GM18519 (cell line): Measurements from ENCODE around the gene FGF6.
"Not testable (repeated sequence)": the region's sequence is repeated elsewhere in the genome, so short reads cannot be mapped to it uniquely, and the experiment has no call there.

Source experiments
- ATAC-seq: cut with Tn5 transposase; IDR thresholded peaks from one replicate; pipeline ENCODE4 v1.9.1; 2021; ENCODE audit warnings: mild to moderate bottlenecking, moderate library complexity; ENCODE audit not compliant: unreplicated experiment, low FRiP score

The FGF6 gene, protein sequence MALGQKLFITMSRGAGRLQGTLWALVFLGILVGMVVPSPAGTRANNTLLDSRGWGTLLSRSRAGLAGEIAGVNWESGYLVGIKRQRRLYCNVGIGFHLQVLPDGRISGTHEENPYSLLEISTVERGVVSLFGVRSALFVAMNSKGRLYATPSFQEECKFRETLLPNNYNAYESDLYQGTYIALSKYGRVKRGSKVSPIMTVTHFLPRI

GRCh38 chr12:4445156-4446101 is at the start of gene FGF6:
Gene FGF6 (minus strand): TSS chr12:4445815. CDS start chr12:4445570, 245 bp downstream.
- no peak for ATAC-seq

- no peak for ATAC-seq
These were observed 45.4 kb upstream of the FGF6 start for GRCh38 chr12:4490973-4491372.

DNA sequence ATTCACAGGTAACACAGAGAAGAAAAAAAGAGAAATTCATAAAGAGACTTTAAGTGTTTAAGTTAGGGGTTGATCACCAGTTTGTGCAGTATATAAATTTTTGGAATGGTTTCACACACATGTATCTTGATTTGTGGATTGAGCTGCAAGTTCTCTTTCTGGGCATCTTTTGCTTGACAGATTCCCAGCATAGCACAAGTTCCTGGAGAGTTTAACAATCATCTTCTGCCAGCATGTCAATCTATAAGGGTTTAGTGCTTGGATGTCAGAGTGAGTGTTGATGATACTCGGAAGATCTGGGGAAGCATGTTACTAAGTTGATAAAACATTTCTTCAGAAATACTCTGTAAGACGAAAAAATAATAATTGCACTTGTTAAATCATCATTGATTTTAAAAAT is 43.9 kb upstream of the FGF6 start:
- no peak for ATAC-seq

DNA sequence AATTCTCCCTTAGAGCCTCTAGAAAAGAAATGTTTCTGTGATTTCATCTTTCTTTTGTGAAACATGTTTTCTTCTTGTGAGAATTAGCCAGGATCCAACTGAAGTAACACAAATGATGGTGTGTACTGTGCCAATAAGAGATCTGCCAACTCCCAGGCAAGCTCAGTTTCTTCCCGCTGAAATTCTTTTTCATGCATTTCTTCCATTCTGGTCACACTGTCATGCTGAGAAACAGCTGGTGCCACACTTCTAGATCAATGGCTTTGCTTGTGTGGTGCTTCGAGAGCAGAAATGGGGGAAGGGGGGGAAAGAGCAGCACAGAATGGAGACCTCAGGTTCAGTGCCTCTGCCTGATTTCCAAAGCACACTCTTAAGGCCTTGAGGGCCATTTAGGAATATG is 41.4 kb upstream of the FGF6 start:
- no peak for ATAC-seq

- ATAC-seq: no peak
These were observed 40.6 kb upstream of the FGF6 start for GRCh38 chr12:4486049-4486699.

GRCh38 chr12:4483885-4484823 is 38.5 kb upstream of the FGF6 start:
- no peak for ATAC-seq

- ATAC-seq: no peak
These were observed 37.3 kb upstream of the FGF6 start for GRCh38 chr12:4482936-4483335.

DNA sequence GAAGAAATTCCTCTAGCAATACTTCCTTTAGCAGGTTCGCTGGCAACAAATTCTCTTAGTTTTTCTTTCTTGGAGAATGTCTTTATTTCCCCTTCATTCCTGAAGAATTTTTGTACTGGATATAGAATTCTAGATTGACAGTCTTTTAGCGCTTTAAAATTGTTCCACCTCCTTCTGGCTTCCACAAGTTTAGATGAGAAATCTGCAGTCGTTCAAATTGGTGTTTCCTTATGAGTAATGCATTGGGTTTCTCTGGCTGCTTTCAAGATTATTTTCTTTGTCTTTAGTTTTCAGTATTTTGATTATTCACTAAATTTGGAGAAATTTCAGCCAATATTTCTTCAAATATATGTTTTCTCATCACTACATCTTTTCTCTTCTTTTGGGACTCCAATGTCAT is 33.3 kb upstream of the FGF6 start:
- ATAC-seq: no peak

GRCh38 chr12:4477129-4477528 is 31.5 kb upstream of the FGF6 start:
- ATAC-seq: no peak

- ATAC-seq: no peak
These were observed 26.4 kb upstream of the FGF6 start for GRCh38 chr12:4472046-4472445.

DNA sequence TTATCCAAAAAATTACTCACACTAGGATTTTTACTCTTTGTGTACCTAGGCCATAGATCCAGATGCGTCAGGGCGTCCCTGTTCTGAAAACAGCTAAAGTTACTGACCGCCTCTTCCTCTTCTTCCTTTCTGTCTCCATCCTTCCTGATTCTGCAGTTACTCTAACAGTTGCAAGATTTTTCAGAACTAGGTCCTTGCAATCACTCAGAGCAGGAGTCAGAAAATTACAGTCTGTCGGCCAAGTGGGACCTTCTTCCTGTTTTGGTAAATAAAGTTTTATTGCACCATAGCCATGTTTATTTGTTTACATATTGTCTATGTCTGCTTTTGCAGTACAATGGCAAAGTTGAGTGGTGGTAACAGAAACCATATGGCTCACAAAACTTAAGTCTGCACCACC is 25.6 kb upstream of the FGF6 start:
- ATAC-seq: no peak

GRCh38 chr12:4468994-4469393 is 23.4 kb upstream of the FGF6 start:
- no peak for ATAC-seq

- ATAC-seq: no peak
These were observed 15.1 kb upstream of the FGF6 start for GRCh38 chr12:4460761-4461160.

GRCh38 chr12:4455849-4456248 is 10.2 kb upstream of the FGF6 start:
- not testable (repeated sequence) for ATAC-seq

GRCh38 chr12:4454315-4454860 is 8.8 kb upstream of the FGF6 start:
- no peak for ATAC-seq

- ATAC-seq: no peak
These were observed 6.1 kb upstream of the FGF6 start for GRCh38 chr12:4451694-4452093.

DNA sequence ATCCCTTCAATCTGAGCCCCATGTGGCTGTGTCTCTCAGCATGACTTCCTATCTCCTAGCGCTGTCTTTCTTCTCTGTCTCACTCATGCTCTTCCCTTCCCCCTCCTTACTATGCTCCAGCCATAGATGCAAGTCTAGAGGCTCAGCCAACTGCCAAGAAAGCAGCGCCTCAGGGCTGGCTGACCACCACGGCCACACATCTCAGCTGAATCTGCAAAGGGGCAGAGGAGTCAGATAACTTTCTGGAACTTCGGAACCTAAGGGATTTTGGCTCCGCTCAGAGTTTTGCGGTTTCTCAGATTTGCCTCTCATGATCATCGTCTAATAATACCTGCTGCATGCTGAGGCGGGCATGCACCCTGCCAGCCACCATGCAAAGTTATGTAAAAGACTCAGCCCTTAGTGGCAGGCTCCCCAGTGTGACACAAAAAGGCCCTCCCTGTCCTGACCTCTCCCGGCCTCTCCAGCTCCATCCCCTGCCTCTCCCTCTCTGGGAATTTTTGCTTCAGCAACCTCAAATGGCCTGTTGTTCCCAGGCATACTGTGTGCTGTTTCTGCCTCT is 5.0 kb upstream of the FGF6 start:
- no peak for ATAC-seq

DNA sequence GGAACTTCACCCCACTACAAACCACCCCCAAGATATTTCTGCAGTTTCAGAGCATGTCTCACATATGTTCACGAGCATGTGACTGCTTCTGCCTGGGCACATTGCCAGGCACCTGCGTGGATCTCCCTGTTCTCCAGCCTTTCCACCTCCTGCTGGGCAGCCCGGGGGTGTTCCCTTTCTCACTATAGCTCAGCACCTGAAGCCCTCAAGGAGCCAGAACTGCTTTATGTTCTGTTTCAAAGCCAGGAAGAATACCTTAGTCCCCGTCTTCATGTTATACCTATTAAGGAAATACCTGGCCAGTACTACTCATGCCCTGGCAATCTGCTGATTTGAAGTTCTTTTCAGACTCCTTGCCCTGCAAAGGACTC is 4.2 kb upstream of the FGF6 start:
- no peak for ATAC-seq

DNA sequence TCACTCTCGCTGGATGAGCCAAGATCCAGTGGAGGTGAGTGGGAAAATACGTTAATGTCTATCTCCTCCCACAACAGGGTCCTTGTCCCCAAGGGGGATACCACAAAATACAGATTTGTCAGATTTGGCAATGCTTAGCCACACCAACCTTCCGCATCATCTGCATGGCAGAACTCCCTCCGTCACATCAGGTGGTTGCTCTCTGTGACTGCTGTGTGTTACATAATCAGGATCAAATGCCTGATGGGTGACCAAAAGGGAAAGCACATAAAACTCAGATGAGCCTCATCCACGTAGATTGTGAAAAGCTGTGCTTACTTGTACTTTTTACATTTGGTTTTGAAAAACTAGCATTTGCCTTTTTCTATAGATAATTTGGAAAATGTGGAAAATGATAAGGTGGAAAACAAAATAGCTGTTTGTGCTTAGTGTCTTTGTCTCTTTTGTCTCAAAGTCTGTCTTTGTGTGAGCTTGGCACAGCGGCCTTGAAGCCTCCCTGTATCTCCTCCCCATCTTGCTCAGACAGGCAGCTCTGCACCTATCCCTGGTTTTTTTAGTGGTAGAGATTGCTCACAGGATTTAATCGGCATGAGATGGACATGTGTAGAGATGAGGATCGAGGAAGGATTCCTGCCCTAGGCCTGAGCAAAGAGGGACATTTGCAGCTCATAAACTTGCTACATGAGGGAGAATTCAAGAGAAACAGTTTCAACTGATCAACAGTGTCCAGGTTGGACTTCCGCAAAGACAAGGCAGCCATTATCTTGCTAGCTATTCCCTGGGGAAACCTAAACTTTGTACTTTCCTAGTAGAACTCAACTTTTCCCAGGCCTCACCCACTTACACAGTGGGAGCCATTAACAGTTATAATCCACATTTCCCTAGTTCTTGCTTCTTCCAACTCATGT is 3.6 kb upstream of the FGF6 start:
- ATAC-seq: no peak
